Adrenal gland (tissue), 5 donors: ENCODE data around the gene ZZZ3.

ENCODE experiments used
- POLR2A ChIP-seq, 2 donors: fragments of 450-650 bp; IDR thresholded peaks; one replicate each; pipeline ENCODE4 v1.6.1; 2017; ENCODE audit warnings: antibody characterized with exemption in 2 of 2, mild to moderate bottlenecking in 2 of 2, moderate library complexity in 1 of 2
- TF ChIP-seq, protein P1 (sequence below), 6 experiments: fragments of 450-650 bp in 4 of 6; fragments of 200-600 bp in 2 of 6; sonication (generic) in 1 of 6; IDR thresholded peaks; 1 replicate in 5 of 6; 2 replicates in 1 of 6; pipeline versions ENCODE4 v1.5.1 to v1.8.0; 2016 to 2021; ENCODE audit warnings: antibody characterized with exemption in 6 of 6, mild to moderate bottlenecking in 2 of 6, moderate library complexity in 1 of 6
- donor health status: DM: no; HTN: no; CAD: no.

DNA sequence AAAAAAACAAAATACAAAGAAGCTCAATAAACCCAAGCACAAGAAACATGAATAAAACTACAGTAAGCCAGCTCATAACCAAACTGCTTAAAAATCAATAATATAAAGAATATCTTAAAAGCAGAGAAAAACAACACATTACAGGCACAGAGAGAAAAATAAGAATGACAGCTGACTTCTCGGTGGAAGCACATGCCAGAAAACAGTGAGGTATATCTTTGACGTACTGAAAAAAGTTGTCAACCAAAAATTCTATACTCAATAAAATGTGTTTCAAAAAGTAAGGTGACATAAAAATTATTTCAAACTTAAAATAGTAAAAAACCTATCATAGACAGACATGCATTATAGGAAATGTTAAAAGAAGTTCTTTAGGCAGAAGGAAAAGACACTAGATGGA, 33.3 kb downstream of the ZZZ3 start:
- TF ChIP-seq, protein P1, sequence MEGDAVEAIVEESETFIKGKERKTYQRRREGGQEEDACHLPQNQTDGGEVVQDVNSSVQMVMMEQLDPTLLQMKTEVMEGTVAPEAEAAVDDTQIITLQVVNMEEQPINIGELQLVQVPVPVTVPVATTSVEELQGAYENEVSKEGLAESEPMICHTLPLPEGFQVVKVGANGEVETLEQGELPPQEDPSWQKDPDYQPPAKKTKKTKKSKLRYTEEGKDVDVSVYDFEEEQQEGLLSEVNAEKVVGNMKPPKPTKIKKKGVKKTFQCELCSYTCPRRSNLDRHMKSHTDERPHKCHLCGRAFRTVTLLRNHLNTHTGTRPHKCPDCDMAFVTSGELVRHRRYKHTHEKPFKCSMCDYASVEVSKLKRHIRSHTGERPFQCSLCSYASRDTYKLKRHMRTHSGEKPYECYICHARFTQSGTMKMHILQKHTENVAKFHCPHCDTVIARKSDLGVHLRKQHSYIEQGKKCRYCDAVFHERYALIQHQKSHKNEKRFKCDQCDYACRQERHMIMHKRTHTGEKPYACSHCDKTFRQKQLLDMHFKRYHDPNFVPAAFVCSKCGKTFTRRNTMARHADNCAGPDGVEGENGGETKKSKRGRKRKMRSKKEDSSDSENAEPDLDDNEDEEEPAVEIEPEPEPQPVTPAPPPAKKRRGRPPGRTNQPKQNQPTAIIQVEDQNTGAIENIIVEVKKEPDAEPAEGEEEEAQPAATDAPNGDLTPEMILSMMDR (IDR thresholded peaks at IDR 0.05): no peak
- TF ChIP-seq POLR2A (IDR thresholded peaks at IDR 0.05): no peak
